Transverse colon (tissue), 4 donors: ENCODE results near the gene FJX1. TPM values are rescaled to one million over a fixed set of nuclear protein-coding genes. Genes with fewer than 3 reads are reported as not detected.

Source experiments
- DNase-seq: peaks from one replicate; pipeline ENCODE4 v3.0.0-alpha.2; 2019
- H3K27ac ChIP-seq, 4 donors: fragments of 200-600 bp; sonication (generic); 2 replicates each; pipeline ENCODE4 v1.5.1; 2016 to 2018; ENCODE audit warnings: inconsistent platforms in 4 of 4
- H3K27me3 ChIP-seq: fragments of 200-600 bp; sonication (generic); 2 replicates; pipeline ENCODE4 v1.5.1; 2017; ENCODE audit warnings: inconsistent platforms
- H3K36me3 ChIP-seq, 4 donors: fragments of 200-600 bp; sonication (generic); 2 replicates each; pipeline ENCODE4 v1.5.1; 2017 to 2019; ENCODE audit warnings: inconsistent platforms in 4 of 4
- H3K4me1 ChIP-seq, 4 donors: fragments of 200-600 bp; sonication (generic); 2 replicates each; pipeline ENCODE4 v1.5.1; 2017 to 2020; ENCODE audit warnings: inconsistent platforms in 4 of 4
- H3K4me3 ChIP-seq, 4 donors: fragments of 200-600 bp; sonication (generic); 1 replicate in 1 of 4; 2 replicates in 3 of 4; pipeline versions ENCODE4 v1.5.1 to v1.6.1; 2017 to 2019; ENCODE audit warnings: inconsistent platforms in 4 of 4
- H3K9me3 ChIP-seq, 2 donors: fragments of 200-600 bp; sonication (generic); 2 replicates each; pipeline ENCODE4 v1.5.1; 2017 to 2019; ENCODE audit warnings: inconsistent platforms in 2 of 2
- EP300 ChIP-seq: sonication (generic); formaldehyde crosslinking; IDR thresholded peaks from one replicate; pipeline ENCODE4 v1.6.1; 2017; ENCODE audit warnings: antibody characterized with exemption, low read depth
- POLR2A ChIP-seq: fragments of 450-650 bp; IDR thresholded peaks from one replicate; pipeline ENCODE4 v1.6.1; 2016; ENCODE audit warnings: antibody characterized with exemption, mild to moderate bottlenecking, moderate library complexity
- POLR2AphosphoS5 ChIP-seq, 3 donors: sonication (generic); formaldehyde crosslinking; IDR thresholded peaks; one replicate each; pipeline ENCODE4 v1.6.1; 2016; ENCODE audit warnings: antibody characterized with exemption in 3 of 3
- WGBS, 2 donors: methylation state at CpG; one replicate each; pipeline ENCODE4 v1.1.5; 2018; ENCODE audit warnings: low coverage in 1 of 2; 5-methylcytosine and 5-hydroxymethylcytosine counted together
- in situ Hi-C, 4 donors: fragments of 200-750 bp; cut with MboI; loops; one replicate each; pipeline versions ENCODE4 v1.15.0 to v1.15.1; 2017; ENCODE audit warnings: low sequenced_read_pairs in 3 of 4, low pct_ligation_motif_present in 1 of 4, low pct_unique_long_range_greater_than_20kb in 1 of 4
- intact Hi-C: fragments of 100-400 bp; cut with DNase I; formaldehyde crosslinking; loops from one replicate; pipeline ENCODE4 v1.15.1; 2023; ENCODE audit warnings: low total_unique reads
- total RNA-seq, 4 donors: library from RNA; depleted of rRNA; stranded (reverse); fragments of >200 nt; gene quantifications; one replicate each; pipeline ENCODE4 v1.1.0, GENCODE V29; 2016
- TF ChIP-seq, protein P1 (sequence below), 5 experiments: fragments of 200-600 bp in 3 of 5; fragments of 450-650 bp in 2 of 5; sonication (generic) in 3 of 5; IDR thresholded peaks; 1 replicate in 2 of 5; 2 replicates in 3 of 5; pipeline ENCODE4 v1.5.1; 2016 to 2017; ENCODE audit warnings: antibody characterized with exemption in 5 of 5, inconsistent platforms in 3 of 5, mild to moderate bottlenecking in 2 of 5, moderate library complexity in 1 of 5

Gene FJX1
- total RNA-seq, 4 donors from 2014 or later: 0.14 to 2.6 (median 0.64) TPM; not detected in 1

DNA sequence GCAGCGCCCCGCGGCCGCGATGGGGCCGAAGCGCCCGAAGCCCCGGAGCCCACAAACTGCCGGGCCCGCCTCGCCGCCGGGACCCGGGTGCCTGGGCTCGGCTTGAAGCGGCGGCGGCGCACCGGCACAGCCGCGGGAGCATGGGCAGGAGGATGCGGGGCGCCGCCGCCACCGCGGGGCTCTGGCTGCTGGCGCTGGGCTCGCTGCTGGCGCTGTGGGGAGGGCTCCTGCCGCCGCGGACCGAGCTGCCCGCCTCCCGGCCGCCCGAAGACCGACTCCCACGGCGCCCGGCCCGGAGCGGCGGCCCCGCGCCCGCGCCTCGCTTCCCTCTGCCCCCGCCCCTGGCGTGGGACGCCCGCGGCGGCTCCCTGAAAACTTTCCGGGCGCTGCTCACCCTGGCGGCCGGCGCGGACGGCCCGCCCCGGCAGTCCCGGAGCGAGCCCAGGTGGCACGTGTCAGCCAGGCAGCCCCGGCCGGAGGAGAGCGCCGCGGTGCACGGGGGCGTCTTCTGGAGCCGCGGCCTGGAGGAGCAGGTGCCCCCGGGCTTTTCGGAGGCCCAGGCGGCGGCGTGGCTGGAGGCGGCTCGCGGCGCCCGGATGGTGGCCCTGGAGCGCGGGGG is 346 bp downstream of the FJX1 start:
- no peaks in the 10 kb centered on the region for H3K36me3 ChIP-seq
- peaks cover 11 to 35% (median 21%) of the 10 kb centered on the region in 4 donors for H3K4me1 ChIP-seq
- no peaks in the 10 kb centered on the region for H3K9me3 ChIP-seq
- no peak for TF ChIP-seq EP300
- TF ChIP-seq POLR2A: no peak
- no peak for TF ChIP-seq POLR2AphosphoS5 (IDR thresholded peaks at IDR 0.05)
- TF ChIP-seq, protein P1, sequence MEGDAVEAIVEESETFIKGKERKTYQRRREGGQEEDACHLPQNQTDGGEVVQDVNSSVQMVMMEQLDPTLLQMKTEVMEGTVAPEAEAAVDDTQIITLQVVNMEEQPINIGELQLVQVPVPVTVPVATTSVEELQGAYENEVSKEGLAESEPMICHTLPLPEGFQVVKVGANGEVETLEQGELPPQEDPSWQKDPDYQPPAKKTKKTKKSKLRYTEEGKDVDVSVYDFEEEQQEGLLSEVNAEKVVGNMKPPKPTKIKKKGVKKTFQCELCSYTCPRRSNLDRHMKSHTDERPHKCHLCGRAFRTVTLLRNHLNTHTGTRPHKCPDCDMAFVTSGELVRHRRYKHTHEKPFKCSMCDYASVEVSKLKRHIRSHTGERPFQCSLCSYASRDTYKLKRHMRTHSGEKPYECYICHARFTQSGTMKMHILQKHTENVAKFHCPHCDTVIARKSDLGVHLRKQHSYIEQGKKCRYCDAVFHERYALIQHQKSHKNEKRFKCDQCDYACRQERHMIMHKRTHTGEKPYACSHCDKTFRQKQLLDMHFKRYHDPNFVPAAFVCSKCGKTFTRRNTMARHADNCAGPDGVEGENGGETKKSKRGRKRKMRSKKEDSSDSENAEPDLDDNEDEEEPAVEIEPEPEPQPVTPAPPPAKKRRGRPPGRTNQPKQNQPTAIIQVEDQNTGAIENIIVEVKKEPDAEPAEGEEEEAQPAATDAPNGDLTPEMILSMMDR (IDR thresholded peaks at IDR 0.05): no peak
- peaks cover 82% of the 10 kb centered on the region for H3K27me3 ChIP-seq
- intact Hi-C loops (loop anchor here (5.0 to 10.0 kb wide), 3 partner anchors 204 to 649 kb away; no protein-coding TSS in a partner anchor), in situ Hi-C loops (loop anchor here (5.0 to 25.0 kb wide), 9 partner anchors 194 to 876 kb away; no protein-coding TSS in a partner anchor)
- peak overlapping the region; percentile 53 to 82 (median 72) for H3K27ac ChIP-seq
- 3% methylated on average over 12 of the region's 91 CpGs; no CpG with 5 or more reads in 1 of the 2 donors for WGBS, 2 donors
- H3K4me3 ChIP-seq: peak overlapping the region; percentile 44 to 52 (median 48)
- peak; percentile 8 for DNase-seq

GRCh38 chr11:35619116-35619854 is 1.0 kb downstream of the FJX1 start:
- TF ChIP-seq, protein P1 (IDR thresholded peaks at IDR 0.05): no peak
- TF ChIP-seq EP300 (no peak), POLR2A (no peak), POLR2AphosphoS5 (IDR thresholded peaks at IDR 0.05) (no peak)
- H3K27me3 ChIP-seq: peaks cover 84% of the 10 kb centered on the region
- H3K9me3 ChIP-seq: no peaks in the 10 kb centered on the region
- H3K4me1 ChIP-seq: peaks cover 11 to 35% (median 21%) of the 10 kb centered on the region in 4 donors
- intact Hi-C loops: loop anchor here (5.0 to 10.0 kb wide), 3 partner anchors 203 to 648 kb away; no protein-coding TSS in a partner anchor
- in situ Hi-C loops: loop anchor here (5.0 to 25.0 kb wide), 9 partner anchors 193 to 876 kb away; no protein-coding TSS in a partner anchor
- H3K27ac ChIP-seq: peak overlapping the region in 3 of 4 donors; percentile 65 to 82 (median 79)
- H3K36me3 ChIP-seq: no peaks in the 10 kb centered on the region
- peak overlapping the region; percentile 23 to 52 (median 48) for H3K4me3 ChIP-seq
- peak; percentile 8 for DNase-seq
- WGBS, 2 donors: 2% methylated on average over 39 of the region's 84 CpGs; no CpG with 5 or more reads in 1 of the 2 donors

- peak; percentile 8 for DNase-seq
- Histone ChIP-seq H3K36me3 (no peaks in the 10 kb centered on the region), H3K9me3 (no peaks in the 10 kb centered on the region), H3K4me3 (peak overlapping the region; percentile 23 to 52 (median 48)), H3K27ac (no peak overlapping the region), H3K4me1 (peaks cover 11 to 35% (median 21%) of the 10 kb centered on the region in 4 donors), H3K27me3 (peaks cover 91% of the 10 kb centered on the region)
- TF ChIP-seq, protein P1 (IDR thresholded peaks at IDR 0.05): no peak
- TF ChIP-seq EP300: no peak
- 0 to 10% methylated on average over 2 to 26 of the region's 33 CpGs for WGBS, 2 donors
- intact Hi-C loops (loop anchor here (5.0 to 10.0 kb wide), 3 partner anchors 202 to 647 kb away; no protein-coding TSS in a partner anchor), in situ Hi-C loops (loop anchor here (5.0 to 25.0 kb wide), 9 partner anchors 192 to 875 kb away; no protein-coding TSS in a partner anchor)
Observed at GRCh38 chr11:35619855-35620640, 1.8 kb downstream of the FJX1 start.
